NCI-H1417 treated with DMSO at 0.1 percent for 48 hours (cell line): ENCODE measurements around the gene FOS.

Experiments
- DNase-seq: peaks from one replicate; lab custom pipeline; 2025; lab: John Stamatoyannopoulos, UW

FOS gene

DNA sequence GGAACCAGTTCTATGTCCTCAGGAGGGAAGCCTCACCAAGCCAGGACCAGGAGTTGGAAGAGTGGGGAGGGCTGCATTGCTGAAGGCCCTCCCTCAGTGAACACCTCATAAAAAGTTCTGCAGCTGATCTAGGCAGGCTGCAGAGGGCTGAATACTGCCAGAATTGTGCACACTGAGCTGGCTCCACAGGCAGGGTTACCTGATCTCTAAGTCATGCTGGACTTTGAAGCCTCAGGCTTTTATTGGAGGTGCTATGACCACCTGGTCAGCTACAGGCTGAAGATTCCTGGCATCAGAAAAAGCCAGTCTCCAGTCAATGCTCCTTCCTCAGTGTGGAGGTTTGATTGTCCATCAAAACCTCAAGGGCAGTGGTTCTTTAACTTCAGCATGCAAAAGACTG lies 39.7 kb downstream of the FOS start:
- DNase-seq = no peak

GRCh38 chr14:75319021-75319420 lies 40.4 kb downstream of the FOS start:
- no peak for DNase-seq

- DNase-seq = no peak
Measured at GRCh38 chr14:75320196-75320595, 41.6 kb downstream of the FOS start.

- no peak for DNase-seq
Measured at GRCh38 chr14:75322746-75323145, 44.1 kb downstream of the FOS start.

GRCh38 chr14:75323571-75323970 lies 44.9 kb downstream of the FOS start:
- no peak for DNase-seq

- DNase-seq = no peak
Measured at GRCh38 chr14:75328558-75329155, 50.0 kb downstream of the FOS start.

- no peak for DNase-seq
Measured at GRCh38 chr14:75329369-75329768, 50.7 kb downstream of the FOS start.

DNA sequence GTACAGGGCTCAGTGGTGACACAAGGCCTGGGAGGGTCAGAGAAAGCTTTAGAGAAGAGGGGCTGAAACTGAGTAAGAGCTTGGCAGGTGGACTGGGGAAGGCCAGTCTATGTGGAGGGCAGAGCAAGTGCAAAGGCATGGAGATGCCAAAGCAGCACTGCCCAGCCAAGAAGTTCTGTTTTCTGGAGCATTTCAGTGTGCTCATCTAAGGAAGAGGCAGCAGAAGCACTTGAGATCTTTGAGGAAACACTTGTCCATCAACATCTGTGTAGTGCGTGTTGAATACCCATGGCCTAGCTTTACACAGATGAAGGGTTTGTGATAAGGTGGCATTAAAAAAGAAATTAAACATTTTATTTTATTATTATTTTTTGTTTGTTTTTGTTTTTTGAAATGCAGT lies 52.8 kb downstream of the FOS start:
- DNase-seq = no peak
